ENCODE measurements around the gene PSMA1.

- TF ChIP-seq CTCF (IDR thresholded peaks at IDR 0.05; ENCODE audit: control extremely low read depth in 1 of 3, insufficient read depth in 1 of 3, low read depth in 1 of 3, low read length in 3 of 3) (no peak), POLR2A (IDR thresholded peaks at IDR 0.05; ENCODE audit: control extremely low read depth in 1 of 2, low read depth in 2 of 2, low read length in 2 of 2) (no peak), PHF8 (conservative IDR thresholded peaks at IDR 0.05; ENCODE audit: low read depth, low read length) (no peak), POLR2AphosphoS5 (IDR thresholded peaks at IDR 0.05; ENCODE audit: low read depth, low read length) (no peak), HDAC2 (IDR thresholded peaks at IDR 0.05; ENCODE audit: borderline replicate concordance in 1 of 2, low read depth in 2 of 2, low read length in 2 of 2) (no peak), CHD1 (IDR thresholded peaks at IDR 0.05; ENCODE audit: low read depth, low read length) (no peak), BRCA1 (IDR thresholded peaks at IDR 0.05; ENCODE audit: low read depth, low read length) (no peak), JUND (IDR thresholded peaks at IDR 0.05; ENCODE audit: low read length) (no peak), TAF1 (IDR thresholded peaks at IDR 0.05; ENCODE audit: low read depth, low read length) (no peak), CREB1 (IDR thresholded peaks at IDR 0.05) (no peak), GABPA (IDR thresholded peaks at IDR 0.05; ENCODE audit: borderline replicate concordance, insufficient read depth, low read length) (no peak), RAD21 (IDR thresholded peaks at IDR 0.05 in 1 of 2, conservative IDR thresholded peaks at IDR 0.05 in 1 of 2; ENCODE audit: low read depth in 2 of 2, low read length in 2 of 2) (peak; percentile 11 to 13; a peak in 1 of 4 replicates)
- TF ChIP-seq, protein P1, sequence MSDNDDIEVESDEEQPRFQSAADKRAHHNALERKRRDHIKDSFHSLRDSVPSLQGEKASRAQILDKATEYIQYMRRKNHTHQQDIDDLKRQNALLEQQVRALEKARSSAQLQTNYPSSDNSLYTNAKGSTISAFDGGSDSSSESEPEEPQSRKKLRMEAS (IDR thresholded peaks at IDR 0.05) = no peak
- TF ChIP-seq, protein P2, sequence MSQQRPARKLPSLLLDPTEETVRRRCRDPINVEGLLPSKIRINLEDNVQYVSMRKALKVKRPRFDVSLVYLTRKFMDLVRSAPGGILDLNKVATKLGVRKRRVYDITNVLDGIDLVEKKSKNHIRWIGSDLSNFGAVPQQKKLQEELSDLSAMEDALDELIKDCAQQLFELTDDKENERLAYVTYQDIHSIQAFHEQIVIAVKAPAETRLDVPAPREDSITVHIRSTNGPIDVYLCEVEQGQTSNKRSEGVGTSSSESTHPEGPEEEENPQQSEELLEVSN (IDR thresholded peaks at IDR 0.05) = no peak
Measured at GRCh38 chr11:14539982-14540421, 19.8 kb upstream of the PSMA1 start.

All from H1 (cell line).